ENCODE measurements around the gene ZCWPW2.

Gene ZCWPW2

GRCh38 chr3:28575100-28575745, 226.7 kb downstream of the ZCWPW2 start:
- DNase-seq (ENCODE audit: low read depth in 2 of 2) = no peak

All from stimulated activated CD8-positive, alpha-beta memory T cell treated with anti-CD3 and anti-CD28 coated beads, Interleukin-15, amount 100 ng/mL, for 4 hours (primary cell).